Frontal cortex (tissue), 4 donors: Measurements from ENCODE around the gene SH3YL1. TPM values are rescaled to one million over a fixed set of nuclear protein-coding genes. Genes with fewer than 3 reads are reported as not detected.
"Not testable (repeated sequence)": the region's sequence is repeated elsewhere in the genome, so short reads cannot be mapped to it uniquely, and the experiment has no call there.

Source experiments
- DNase-seq, 2 donors: peaks; one replicate each; pipeline ENCODE4 v3.0.0; 2012; ENCODE audit warnings: low spot score in 2 of 2
- FAIRE-seq: peaks from 2 replicates; lab custom pipeline; 2012; peaks lifted over from hg19 to GRCh38; lab: Jason Lieb, UNC
- total RNA-seq: library from RNA; depleted of rRNA; stranded (reverse); fragments of >200 nt; gene quantifications from one replicate; pipeline ENCODE4 v1.2.3, GENCODE V29; 2014
- donor health status: control.
- donor health status: control.
- donor health status: control.

SH3YL1 gene
- total RNA-seq, 1 donor from 2014 or later: 55.4 TPM

GRCh38 chr2:191311-192190 is 72.3 kb downstream of the SH3YL1 start:
- no peak for FAIRE-seq
- no peak for DNase-seq

GRCh38 chr2:187825-188224 is 76.0 kb downstream of the SH3YL1 start:
- no peak for DNase-seq
- FAIRE-seq: no peak

GRCh38 chr2:185221-185620 is 78.6 kb downstream of the SH3YL1 start:
- DNase-seq (no peak), FAIRE-seq (no peak)

GRCh38 chr2:184695-185094 is 79.1 kb downstream of the SH3YL1 start:
- DNase-seq: no peak
- no peak for FAIRE-seq

GRCh38 chr2:182509-183122 is 81.2 kb downstream of the SH3YL1 start:
- FAIRE-seq (no peak), DNase-seq (no peak)

GRCh38 chr2:180311-180710 is 83.5 kb downstream of the SH3YL1 start:
- FAIRE-seq (no peak), DNase-seq (no peak)

GRCh38 chr2:179886-180285 is 83.9 kb downstream of the SH3YL1 start:
- FAIRE-seq: no peak
- DNase-seq: no peak

- FAIRE-seq: no peak
- DNase-seq: no peak
Observed at GRCh38 chr2:177733-178132, 86.1 kb downstream of the SH3YL1 start.

- DNase-seq (no peak), FAIRE-seq (no peak)
Observed at GRCh38 chr2:176917-177316, 86.9 kb downstream of the SH3YL1 start.

GRCh38 chr2:175880-176820 is 87.7 kb downstream of the SH3YL1 start:
- DNase-seq (no peak), FAIRE-seq (no peak)

GRCh38 chr2:175161-175786 is 88.6 kb downstream of the SH3YL1 start:
- DNase-seq (no peak), FAIRE-seq (no peak)

- DNase-seq, FAIRE-seq: not testable (repeated sequence)
Observed at GRCh38 chr2:172120-172519, 91.7 kb downstream of the SH3YL1 start.

- DNase-seq: no peak
- FAIRE-seq: no peak
Observed at GRCh38 chr2:169741-170140, 94.1 kb downstream of the SH3YL1 start.

Other genes starting within 250 kb of the SH3YL1 start
- 8.6 TPM for gene FAM110C, start 217.5 kb downstream of the SH3YL1 start, total RNA-seq
- 115 TPM for gene ACP1, start 915 bp upstream of the SH3YL1 start, total RNA-seq
- 2.0 TPM for gene ALKAL2, start 24.1 kb upstream of the SH3YL1 start, total RNA-seq